Activated CD4-positive, CD25-positive, alpha-beta regulatory T cell treated with anti-CD3 and anti-CD28 coated beads, Interleukin-2, amount 50 U/mL, for 16 hours (primary cell): ENCODE results near the gene KIF25.

Experiments used
- DNase-seq: peaks from one replicate; pipeline ENCODE4 v3.0.0-alpha.2; 2020; ENCODE audit warnings: low read depth, low spot score

The KIF25 gene

DNA sequence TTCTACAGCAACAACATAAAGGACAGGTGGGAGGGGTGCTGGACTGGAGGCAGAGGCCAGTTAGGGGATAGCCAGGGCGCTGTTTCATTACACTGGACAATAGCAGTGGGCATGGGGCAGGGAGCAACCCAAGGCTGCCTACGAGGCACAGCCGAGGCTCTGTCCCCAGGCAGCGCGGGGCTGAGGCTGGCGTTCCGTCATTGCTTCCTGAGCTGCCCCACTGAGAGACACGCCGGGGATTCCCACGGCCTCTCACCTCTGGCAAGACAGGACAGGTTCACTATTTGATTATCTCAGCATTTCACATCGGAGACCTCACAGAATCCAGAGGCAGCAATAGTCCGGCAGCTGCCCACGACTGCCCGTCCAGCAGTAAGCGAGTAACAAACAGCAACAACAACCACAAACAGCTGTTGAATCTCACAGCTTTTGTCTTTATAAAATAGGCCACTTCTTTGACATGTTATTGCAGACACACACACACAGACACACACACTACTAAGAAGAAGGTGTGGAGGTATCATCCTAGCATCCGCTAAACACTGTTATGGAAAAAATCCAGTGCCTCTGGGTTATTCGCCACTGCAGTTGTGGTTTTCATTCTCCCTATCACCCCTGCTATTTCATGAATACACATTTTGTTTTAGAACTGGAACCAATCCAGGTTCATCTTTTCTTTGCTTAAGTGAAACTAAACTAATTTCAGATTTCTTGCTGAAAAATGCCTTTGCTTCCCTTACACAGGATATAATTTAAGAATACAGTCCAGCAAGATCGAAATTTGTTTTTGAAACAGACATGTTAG is 19.5 kb downstream of the KIF25 start:
- DNase-seq: no peak

DNA sequence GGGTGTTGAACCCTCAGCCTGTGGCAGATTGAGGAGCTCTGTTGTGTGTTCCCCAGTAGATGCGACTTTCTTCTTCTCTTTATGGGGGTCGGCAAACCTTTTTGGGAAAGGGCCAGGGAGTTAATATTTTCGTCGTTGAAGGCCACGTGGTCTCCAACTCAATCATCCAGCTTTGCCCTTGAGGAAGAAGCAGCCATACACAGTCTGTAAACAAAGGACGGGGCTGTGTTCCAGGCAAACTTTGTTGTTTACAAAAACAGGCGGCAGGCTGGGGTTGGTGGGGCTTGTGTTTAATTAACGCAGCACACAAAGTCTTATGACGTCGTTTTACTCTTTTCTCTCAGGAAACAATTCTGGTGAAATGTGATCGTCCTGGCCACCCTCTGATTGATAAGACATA is 20.2 kb downstream of the KIF25 start:
- no peak for DNase-seq

DNA sequence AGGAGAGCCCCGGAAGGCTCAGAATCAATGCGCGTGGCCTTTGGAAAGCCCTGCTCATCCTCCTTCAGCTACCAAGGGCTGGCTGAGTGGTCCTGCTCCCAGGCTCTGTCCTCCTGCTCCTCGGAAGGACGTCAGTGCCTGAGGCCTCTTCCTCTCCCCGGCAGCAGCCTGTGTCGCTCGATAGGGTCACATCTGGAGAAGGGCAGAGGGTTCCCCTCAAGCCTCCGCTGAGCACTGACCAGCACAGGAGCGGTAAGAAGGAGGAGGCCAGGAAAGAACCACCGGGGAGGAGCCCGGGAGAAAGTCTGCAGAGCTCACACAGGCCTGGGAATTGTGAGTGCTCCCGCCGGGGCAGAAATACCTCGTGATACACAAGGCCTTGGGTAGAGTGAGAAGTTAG is 21.2 kb downstream of the KIF25 start:
- DNase-seq: no peak

DNA sequence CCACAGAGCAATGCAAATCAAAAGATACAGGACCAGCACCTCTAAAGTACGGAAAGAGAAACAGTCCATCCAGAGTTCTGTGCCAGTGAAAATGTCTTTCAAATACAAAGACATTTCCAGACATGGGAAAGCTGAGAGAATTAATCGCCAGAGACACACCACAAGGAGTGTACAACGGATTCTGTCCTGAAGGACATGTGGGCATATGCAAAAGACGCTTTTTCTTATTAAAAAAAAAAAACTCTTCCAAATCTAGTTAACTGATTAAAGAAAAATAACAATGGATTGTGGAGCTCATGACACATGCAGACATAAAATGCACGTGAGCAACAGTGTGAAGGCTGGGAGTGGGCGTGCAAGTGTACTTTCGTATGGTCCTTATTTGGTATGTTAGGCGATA is 22.8 kb downstream of the KIF25 start:
- DNase-seq: no peak

DNA sequence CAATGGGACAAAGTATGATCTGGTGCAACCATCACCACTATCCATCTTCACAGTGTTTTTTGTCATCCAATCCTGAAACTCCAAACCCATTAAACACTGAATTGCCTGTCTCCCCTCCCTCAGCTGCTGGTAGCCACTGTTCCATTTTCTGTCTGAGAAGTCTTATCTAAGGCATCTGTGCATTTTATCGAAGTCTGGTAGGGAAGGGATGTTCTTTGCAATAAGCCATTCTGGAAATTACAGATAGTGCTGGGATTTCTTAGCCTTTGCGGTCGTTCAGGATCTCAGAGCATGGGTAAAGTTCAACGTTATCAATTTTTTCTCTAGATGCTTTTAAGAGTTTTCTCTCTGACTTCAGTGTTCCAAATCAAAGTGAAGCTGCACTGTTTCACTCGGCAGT is 24.1 kb downstream of the KIF25 start:
- no peak for DNase-seq

DNA sequence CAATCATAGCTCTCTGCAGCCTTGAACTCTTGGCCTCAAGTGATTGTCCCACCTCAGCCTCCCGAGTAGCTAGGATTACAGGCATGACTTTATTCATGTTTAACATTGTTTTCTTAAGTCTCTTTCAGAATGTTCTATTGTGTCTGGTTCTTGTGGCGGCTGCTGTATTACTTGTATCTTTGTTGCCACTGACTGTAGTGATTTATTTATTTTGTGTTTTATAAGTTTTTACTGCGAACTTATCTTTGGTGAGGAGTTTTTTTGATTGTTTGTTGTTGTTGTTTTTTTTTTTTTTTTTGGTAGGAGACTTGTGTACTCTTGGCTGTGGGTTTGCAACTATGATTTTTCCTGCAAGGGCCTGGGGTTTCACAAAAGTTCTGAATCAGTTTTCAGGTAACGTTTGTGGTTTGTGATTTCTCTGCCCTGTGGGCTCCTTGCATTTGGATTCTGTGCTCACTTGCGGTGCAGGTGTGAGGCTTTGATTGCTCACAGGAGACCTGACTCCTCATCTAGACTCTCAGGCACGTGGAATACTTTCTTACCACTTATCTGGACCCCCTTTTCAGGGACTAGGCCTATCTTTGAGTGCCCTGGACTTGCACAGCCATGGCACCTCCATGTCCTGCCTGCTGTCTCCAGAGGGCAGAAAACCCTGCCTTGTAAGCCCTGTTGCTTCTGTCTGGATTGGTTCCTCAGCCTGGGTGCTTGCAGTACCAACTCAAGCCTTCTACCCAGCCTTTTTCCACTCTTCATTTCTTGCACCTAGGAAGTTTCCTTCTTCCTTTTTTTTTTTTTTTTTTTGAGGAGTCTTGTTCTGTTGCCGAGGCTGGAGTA is 25.2 kb downstream of the KIF25 start:
- no peak for DNase-seq

DNA sequence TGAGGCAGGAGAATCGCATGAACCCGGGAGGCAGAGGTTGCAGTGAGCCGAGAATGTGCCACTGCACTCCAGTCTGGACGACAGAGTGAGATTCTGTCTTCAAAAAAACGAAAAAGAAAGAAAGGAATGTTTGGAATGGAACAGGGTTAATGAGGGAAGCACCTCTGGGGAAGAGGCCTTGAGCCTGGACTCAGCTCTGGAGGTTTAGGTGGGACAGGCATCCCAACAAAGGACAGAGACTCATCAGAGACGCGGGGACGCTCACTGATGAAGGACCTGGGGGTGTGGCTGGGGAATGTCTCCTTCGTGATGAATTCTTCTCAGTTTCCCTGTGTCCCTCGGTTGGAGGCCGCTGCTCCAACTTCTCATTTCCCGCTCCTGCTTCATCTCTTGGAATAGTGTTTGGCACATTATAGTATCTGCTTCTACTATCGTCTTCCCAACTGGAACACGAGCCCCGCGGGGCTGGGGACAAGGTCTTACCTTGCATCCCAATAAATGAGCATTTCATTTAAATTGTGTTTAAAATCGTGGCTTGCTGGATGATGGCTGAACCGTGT is 27.6 kb downstream of the KIF25 start:
- DNase-seq: no peak

DNA sequence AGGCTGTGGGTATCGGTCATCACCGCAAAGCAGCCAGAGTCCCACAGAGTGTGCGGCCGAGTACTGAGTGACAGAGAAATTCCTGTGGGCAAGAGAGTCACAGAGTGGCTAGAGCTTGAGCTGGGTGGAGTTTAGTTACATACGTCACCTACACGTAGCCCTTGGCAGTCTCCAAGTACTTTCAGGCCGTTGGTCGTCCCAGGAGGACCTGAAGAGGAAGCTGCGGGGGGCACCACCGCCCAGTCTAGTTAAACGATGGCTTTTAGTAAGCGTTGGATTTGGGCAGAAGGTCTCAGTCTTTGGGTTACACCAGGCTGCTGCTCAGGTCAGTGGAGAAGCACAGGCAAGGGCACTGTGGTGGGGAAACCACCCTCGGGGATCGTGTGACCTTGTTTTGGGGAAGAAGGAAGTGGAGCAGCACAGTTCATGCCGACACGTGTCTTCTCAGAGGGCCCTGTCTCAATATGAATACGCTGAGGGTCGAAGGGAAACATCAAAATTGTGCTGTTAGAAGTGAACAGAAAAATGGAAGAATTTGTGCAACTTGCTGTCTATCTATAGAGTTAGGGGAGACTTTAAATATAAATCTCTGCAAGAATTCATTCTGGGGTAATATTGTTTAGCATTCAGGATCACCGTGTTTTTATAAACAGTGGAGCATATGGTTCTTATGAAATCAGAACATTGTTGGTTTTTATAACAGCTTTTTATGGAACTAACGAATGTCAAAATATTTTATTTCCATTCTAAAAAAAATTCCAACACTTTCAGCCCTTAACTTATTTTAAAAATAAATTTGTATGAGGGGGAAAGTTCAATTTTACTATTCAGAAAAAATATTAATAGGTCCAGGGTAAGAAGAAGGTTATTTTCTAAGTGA is 28.6 kb downstream of the KIF25 start:
- no peak for DNase-seq

DNA sequence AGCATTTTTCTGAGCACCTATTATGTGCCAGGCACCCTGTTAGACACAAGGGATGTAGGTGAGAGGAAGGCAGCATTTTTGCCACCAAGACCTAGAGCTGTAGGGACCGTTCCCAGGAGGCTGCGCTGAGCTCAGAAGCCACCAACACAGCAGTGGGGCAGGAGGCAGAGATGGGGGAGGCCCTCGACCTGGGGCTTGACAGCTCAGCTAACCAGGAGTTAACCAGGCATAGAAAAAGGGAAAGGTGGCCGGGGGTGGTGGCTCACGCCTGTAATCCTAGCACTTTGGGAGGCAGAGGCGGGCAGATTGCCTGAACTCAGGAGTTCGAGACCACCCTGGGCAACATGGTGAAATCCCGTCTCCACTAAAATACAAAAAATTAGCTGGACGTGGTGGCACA is 29.5 kb downstream of the KIF25 start:
- no peak for DNase-seq

DNA sequence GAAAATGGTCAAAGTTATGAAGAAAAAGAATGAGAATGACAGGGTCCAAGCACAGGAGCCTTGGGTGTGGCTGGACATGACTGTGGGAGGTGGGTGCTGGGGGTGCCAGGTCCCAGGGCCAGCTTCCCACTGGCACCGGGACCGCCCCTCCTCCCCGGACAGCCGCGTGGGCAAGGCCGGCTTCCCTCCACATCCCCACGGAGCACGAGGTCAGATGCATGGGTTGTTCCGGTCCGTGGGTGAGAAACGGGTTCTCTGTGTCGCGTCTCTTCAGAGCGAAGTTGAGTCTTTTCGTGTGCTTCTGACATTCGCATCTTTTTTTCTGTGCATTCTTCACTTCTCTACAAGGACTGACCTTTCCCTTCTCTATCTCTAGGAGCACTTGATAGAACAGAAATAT is 30.1 kb downstream of the KIF25 start:
- DNase-seq: no peak

DNA sequence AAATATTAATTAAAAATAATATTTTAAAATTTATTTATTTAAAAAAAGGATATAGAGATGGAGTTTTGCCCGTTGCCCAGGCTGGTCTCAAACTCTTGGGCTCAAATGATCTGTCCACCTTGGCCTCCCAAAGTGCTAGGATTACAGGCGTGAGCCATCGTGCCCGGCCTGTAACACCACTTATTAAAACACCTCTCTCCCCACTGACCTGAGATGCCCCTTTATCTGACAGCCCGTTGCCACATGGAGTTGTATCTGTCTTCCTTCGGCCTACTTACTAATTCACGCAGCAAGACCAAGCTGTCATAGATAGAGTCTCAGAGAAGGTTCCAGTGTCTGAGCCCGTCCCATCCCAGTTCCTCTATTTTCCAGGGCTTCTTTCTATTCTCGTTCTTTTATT is 30.7 kb downstream of the KIF25 start:
- DNase-seq: no peak

DNA sequence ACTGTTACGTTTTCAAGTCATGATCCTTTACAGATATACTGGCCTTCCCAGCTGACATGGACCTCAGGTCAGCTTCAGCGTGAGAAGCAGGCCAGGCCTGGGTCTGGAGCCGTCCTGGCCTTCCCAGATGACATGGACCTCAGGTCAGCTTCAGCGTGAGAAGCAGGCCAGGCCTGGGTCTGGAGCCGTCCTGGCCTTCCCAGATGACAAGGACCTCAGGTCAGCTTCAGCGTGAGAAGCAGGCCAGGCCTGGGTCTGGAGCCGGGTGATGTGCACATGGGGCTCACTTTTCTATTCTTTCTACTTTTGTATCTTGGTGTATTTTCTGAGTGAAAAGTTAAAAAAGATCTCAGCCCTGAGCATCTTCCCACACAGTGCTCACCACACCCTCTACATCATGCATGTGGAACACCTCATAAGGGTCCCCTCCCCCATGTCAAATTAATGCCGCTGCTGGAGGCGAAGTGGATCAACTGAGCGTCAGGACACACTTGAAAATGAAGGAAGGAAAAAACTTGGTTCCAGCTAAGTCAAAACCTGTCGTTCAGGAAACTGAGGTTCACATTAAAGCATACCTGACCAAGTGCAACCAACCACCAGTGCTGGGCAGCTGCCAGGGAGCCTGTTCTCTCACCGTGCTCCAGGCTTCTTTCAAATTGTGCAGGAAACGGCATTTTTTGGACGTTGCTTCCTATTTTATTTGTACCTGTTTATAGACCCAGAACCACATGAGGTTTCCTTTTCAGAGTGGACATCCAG is 32.2 kb downstream of the KIF25 start:
- no peak for DNase-seq

DNA sequence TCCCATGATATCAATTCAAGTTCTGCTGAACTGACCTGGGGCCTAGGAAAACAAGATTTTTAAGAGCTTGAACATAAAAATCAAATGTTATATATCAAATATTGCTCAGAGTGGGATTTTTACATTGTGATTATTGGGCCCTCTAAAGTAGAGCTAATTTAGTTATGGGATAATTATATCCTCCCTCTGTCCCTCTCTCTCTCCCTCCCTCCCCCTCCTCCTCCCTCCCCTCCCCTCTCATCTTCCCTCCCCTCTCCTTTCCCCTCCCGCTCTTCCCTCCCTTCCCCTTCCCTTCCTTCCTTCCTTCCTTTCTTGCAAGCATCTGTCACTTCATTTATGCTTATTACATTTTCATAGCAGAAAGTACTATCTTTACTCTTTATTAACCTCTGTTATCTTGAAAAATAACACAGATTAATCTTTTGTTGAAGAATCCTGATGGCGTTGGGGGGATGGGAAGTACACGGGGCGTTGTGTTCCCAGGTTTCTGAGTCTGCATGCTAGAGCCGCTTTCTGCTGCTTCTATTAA is 32.8 kb downstream of the KIF25 start:
- DNase-seq: no peak

DNA sequence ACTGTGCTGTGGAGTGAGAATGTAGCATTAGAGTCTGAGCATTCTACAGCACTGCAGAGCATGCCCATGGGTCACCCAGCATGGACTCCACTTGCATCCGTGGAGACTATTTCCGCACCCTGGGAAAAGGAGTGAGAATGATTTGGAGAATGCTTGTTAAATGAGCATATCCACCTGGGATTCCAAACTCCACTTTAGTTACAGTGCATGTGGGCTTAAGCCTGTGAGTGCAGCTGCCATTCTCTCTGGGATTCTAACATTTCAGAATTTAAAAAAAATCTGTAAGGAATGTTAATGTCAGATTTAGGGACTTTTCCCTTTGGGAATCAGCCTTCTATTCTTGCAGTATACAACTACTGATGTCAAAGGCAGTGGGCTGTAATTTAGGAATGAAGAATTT is 33.4 kb downstream of the KIF25 start:
- DNase-seq: no peak

DNA sequence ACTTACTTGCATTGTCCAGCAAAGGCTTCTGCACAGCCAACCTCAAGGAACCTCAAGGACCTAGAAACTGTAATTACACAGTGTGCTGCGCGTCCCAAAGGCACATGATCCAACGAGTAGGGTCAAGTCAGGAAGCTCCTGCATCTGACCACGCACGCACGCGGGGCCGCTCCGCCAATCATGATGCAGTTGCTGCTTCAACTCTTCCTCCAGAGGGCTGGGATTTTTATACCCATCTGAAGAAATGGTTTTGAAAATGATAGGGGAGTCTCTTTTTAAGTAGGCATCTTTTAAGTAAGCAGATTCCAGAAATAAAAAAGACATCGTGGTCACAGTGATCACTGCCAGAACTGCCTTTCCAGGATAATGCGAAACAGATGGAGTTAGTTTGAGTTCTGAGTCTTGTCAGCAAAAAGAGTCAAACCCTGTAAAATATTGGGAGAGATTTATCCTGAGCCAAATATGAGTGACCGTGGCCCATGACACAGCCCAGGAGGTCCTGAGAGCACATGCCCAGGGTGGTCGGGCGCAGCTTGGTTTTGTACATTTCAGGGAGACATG is 34.0 kb downstream of the KIF25 start:
- DNase-seq: no peak

DNA sequence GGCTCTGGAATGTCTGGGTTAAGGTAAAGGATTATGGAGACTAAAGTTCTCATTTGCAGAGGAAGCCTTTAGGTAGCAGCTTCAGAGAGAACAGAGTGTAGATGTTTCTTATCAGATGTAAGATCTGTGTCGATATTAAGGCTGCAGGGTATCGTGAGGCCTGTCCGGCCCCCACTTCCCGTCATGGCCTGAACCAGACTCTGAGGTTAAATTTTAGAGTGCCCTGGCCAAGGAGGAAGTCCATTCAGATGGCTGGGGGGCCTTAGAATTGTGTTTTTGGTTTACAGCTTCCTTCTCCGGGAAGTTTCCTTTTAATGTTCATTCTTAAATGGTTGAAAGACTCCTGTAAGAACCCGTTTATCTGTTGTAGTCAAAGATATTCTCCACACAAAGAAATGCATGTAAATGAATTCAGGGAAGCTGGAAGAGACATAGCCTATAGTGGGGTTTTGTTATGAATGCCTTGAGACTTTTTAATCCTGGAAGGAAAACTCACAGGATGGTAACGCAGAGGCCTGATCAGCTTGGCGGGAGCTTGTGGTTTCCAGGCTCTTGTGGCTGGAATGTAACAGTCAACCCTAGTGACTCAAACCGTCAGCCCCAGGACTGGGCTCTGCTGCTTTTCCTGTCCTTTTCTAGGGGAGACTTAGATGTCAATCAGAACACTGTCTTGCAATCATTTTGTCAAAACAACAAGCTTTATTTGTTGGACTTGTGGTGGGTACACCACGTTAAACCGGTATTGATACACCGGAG is 34.7 kb downstream of the KIF25 start:
- no peak for DNase-seq

DNA sequence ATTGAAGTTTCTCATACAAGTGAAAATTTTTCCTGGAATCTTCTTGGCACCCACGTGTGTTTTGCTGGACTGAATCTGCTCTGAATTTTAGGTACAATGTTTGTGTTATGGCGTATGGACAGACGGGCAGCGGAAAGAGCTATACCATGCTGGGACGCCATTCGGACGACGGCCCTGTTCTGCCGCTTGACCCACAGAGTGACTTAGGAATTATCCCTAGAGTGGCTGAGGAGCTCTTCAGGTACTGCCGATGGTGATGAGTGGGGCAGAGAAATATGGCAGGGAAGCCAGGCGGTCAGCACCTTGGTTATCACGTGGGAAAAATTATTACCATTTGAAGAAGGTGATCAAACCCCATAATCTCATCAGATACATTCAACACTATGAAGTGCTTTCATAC is 36.3 kb downstream of the KIF25 start:
- DNase-seq: no peak

DNA sequence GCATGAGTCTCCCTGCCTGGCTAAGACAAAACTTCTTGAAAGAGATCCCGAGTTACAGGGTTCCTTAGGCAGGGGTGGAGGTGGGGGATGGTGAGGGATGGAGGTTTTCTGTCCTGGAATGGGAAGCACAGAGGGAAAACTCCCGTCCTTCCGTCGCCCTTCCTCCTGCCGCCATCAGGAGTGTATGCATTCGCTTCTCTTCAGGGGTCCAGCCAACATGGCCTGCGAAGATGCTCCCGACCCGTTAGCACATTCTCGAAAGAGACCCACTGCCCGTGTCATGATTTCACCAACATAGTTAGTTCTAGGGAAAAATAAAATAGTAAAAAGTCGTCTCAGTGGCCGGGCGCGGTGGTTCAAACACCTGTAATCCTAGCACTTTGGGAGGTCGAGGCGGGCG is 37.1 kb downstream of the KIF25 start:
- DNase-seq: no peak

DNA sequence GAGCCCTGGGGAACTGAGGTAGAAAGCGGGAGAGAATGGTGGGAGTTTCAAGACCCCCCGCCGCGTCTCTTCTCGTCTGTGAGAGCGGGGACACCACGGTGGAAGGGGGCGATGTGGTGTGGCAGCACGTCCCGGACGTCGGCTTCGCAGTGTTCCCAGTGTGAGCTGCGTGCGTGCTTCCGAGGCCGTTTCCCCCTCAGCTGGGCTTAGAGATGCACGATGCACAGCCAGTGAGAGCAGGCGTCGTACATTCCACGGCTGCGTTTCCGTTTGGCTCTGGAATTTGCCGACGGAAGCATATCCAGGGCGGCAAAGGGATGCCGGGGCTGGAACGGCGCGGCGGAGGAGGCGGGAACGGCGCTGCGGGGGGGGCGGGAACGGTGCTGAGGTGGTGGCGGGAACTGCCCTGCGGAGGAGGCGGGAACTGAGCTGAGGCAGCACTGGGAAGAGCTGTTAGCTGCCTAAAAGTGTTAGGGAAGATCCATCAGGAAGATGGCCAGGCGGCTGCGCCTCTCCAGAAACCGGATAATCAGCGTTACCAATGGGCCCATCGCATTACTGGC is 37.7 kb downstream of the KIF25 start:
- no peak for DNase-seq
